Mesendoderm (in vitro differentiated cells): ENCODE results near the gene RCAN3.
A peak's percentile ranks its signal among the peaks of the same experiment; 100 is the strongest.

Experiments
- DNase-seq: peaks from one replicate; pipeline ENCODE4 v3.0.0; 2013
- H2AK5ac ChIP-seq: 2 replicates; pipeline ENCODE4 v1.6.1; 2013; ENCODE audit warnings: low read length, inconsistent platforms
- H2BK120ac ChIP-seq: 2 replicates; pipeline ENCODE4 v1.6.1; 2013; ENCODE audit warnings: low read depth, mild to moderate bottlenecking, low read length, moderate library complexity, mixed read lengths
- H2BK15ac ChIP-seq: replicated peaks from 2 replicates; pipeline ENCODE4 v1.6.1; 2013; ENCODE audit warnings: low read depth, mild to moderate bottlenecking, moderate library complexity
- H2BK5ac ChIP-seq: 2 replicates; pipeline ENCODE4 v1.6.1; 2013; ENCODE audit warnings: low read length, inconsistent platforms
- H3K18ac ChIP-seq: 2 replicates; pipeline ENCODE4 v1.6.1; 2013; ENCODE audit warnings: mild to moderate bottlenecking, low read length, mixed read lengths
- H3K23ac ChIP-seq: one replicate; pipeline ENCODE4 v1.6.1; 2013; ENCODE audit warnings: low read length
- H3K27ac ChIP-seq: 2 replicates; pipeline ENCODE4 v1.5.1; 2013; ENCODE audit warnings: low read depth, mild to moderate bottlenecking, inconsistent platforms, low read length, moderate library complexity
- H3K27me3 ChIP-seq: 2 replicates; pipeline ENCODE4 v1.6.1; 2013; ENCODE audit warnings: low read length, control low read depth, mild to moderate bottlenecking, inconsistent platforms; ENCODE audit not compliant: insufficient read depth, poor library complexity
- H3K36me3 ChIP-seq: 2 replicates; pipeline ENCODE4 v1.6.1; 2013; ENCODE audit warnings: low read length, inconsistent platforms; ENCODE audit not compliant: control insufficient read depth, insufficient read depth
- H3K4ac ChIP-seq: one replicate; pipeline ENCODE4 v1.6.1; 2013; ENCODE audit warnings: low read depth, mild to moderate bottlenecking, low read length, moderate library complexity
- H3K4me1 ChIP-seq: 2 replicates; pipeline ENCODE4 v1.6.1; 2013; ENCODE audit warnings: low read depth, low read length, inconsistent platforms; ENCODE audit not compliant: control insufficient read depth
- H3K4me2 ChIP-seq: 2 replicates; pipeline ENCODE4 v1.6.1; 2013; ENCODE audit warnings: low read length
- H3K4me3 ChIP-seq: 2 replicates; pipeline ENCODE4 v1.5.1; 2013; ENCODE audit warnings: mild to moderate bottlenecking, low read length
- H3K56ac ChIP-seq: one replicate; pipeline ENCODE4 v1.6.1; 2013; ENCODE audit warnings: low read length
- H3K79me1 ChIP-seq: 2 replicates; pipeline ENCODE4 v1.6.1; 2013; ENCODE audit warnings: low read length, inconsistent platforms
- H3K79me2 ChIP-seq: 2 replicates; pipeline ENCODE4 v1.6.1; 2013; ENCODE audit warnings: mild to moderate bottlenecking, low read length; ENCODE audit not compliant: control insufficient read depth, insufficient read depth
- H3K9ac ChIP-seq: 2 replicates; pipeline ENCODE4 v1.6.1; 2013; ENCODE audit warnings: low read length, inconsistent platforms
- H4K5ac ChIP-seq: one replicate; pipeline ENCODE4 v1.6.1; 2013; ENCODE audit warnings: low read length
- H4K8ac ChIP-seq: one replicate; pipeline ENCODE4 v1.6.1; 2013; ENCODE audit warnings: low read depth, mild to moderate bottlenecking, control low read depth, low read length, moderate library complexity
- WGBS: extraction: QIAGEN DNeasy Blood & Tissue Kit; methylation state at CpG from one replicate; pipeline ENCODE4 v1.1.7; 2013; ENCODE audit warnings: low lambda C conversion rate, missing lambda C conversion rate; ENCODE audit not compliant: insufficient coverage; ENCODE audit errors: extremely low coverage; 5-methylcytosine and 5-hydroxymethylcytosine counted together

The RCAN3 gene

DNA sequence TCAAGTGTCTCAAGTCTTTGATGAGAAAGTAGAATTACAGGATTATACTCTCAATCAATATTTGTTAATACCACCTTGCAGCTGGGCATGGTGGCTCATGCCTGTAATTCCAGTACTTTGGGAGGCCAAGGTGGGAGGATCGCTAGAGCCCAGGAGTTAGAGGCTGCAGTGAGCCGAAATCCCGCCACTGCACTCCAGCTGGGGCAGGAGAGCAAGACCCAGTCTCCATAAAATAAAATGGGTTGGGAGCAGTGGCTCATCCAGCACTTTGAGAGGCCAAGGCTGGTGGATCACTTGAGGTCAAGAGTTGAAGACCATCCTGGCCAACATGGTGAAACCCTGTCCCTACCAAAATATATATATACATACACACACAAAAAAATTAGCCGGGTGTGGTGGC, 52.1 kb downstream of the RCAN3 start:
- Histone ChIP-seq H2BK120ac (no peak overlapping the region), H3K56ac (no peak overlapping the region), H4K8ac (no peak overlapping the region), H2BK15ac (no peak overlapping the region), H3K36me3 (no peaks in the 10 kb centered on the region), H3K4me1 (no peaks in the 10 kb centered on the region), H3K79me1 (no peaks in the 10 kb centered on the region), H3K18ac (no peak overlapping the region), H2AK5ac (no peak overlapping the region), H3K79me2 (no peaks in the 10 kb centered on the region), H3K4me2 (no peak overlapping the region), H3K27ac (no peak overlapping the region), H4K5ac (no peak overlapping the region), H3K4me3 (no peak overlapping the region), H3K23ac (no peak overlapping the region), H3K4ac (no peak overlapping the region), H2BK5ac (no peak overlapping the region), H3K27me3 (peaks cover 2% of the 10 kb centered on the region), H3K9ac (no peak overlapping the region)
- no CpG with 5 or more reads among the region's 4 CpGs for WGBS
- no peak for DNase-seq

DNA sequence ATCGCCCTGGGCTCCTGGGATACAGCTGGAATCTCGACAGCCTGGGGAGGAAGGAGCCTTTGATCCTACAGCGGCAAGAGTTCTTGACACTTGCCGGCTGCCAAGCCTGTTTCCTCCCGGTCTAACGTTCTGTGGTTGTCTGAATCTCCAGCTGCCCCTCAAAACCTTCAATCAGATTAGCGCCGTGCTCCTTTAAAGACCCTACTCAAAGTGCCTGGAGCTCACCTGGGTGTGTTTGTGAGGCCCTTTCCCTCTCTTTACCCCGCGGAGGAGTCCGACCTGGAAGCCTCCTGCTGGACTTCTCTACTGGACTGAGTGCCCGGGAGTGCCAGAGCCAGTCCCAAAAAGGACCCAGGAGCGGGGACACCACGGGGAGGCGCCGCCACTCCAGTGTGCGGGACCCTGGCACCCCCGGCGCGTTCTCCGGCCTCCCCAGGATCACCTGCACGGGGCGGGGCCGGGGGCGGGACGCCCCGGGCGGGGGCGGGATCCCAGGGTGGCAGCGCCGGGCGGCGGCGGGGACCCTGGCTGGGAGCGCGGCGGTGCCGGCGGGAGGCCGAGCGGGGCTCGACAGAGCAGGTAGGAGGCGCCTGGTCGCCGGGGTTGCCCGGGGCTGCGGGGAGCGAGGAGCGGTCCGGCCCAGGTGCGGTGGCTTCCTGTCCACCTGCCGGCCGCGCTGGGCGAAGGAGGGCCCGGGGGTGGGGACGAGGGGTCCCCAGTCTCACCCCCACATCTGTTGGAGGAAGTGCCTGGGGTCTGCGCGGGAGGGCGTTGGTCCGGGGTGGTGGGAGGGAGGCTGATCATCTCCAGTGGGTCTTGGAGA, 53.2 kb downstream of the RCAN3 start, which contains the start of gene NCMAP:
NCMAP (plus strand) TSS at position 497 of the 823 bp plus-strand sequence. CDS start 39,344 bp downstream, outside the sequence.
- no CpG with 5 or more reads among the region's 61 CpGs for WGBS
- no peak within 1 kb of the TSS for H4K5ac ChIP-seq

DNA sequence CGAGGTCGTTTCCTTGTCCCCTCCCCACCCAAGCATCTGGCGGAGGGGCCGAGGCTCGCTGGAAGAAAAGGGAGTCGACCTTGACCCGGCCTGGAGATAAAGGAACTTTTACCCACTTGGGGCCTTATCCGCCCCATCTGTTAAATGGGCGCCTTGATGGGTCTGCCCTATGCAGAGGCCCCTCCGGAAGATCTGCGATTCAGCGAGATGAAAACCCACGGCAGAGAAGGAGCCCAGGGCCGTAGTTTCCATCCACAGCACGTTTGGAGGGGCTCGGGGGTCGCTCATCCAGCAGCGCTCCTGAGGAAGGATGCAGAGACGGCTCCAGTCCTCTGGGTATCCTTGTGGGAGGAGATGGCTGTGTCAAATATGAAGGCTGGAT, 53.8 kb downstream of the RCAN3 start:
- H3K9ac ChIP-seq: no peak overlapping the region
- DNase-seq: no peak
- H4K8ac ChIP-seq: no peak overlapping the region
- H3K4ac ChIP-seq: no peak overlapping the region
- H2BK5ac ChIP-seq: no peak overlapping the region
- no peaks in the 10 kb centered on the region for H3K79me1 ChIP-seq
- H3K23ac ChIP-seq: no peak overlapping the region
- H3K56ac ChIP-seq: peak overlapping the region; percentile 31
- H3K4me2 ChIP-seq: peak overlapping the region; percentile 34
- H2AK5ac ChIP-seq: no peak overlapping the region
- no CpG with 5 or more reads among the region's 19 CpGs for WGBS
- H3K27ac ChIP-seq: no peak overlapping the region
- H3K27me3 ChIP-seq: peaks cover 2% of the 10 kb centered on the region
- no peaks in the 10 kb centered on the region for H3K4me1 ChIP-seq
- no peak overlapping the region for H3K4me3 ChIP-seq
- no peaks in the 10 kb centered on the region for H3K36me3 ChIP-seq
- H2BK120ac ChIP-seq: no peak overlapping the region
- no peak overlapping the region for H4K5ac ChIP-seq
- H3K18ac ChIP-seq: no peak overlapping the region
- no peak overlapping the region for H2BK15ac ChIP-seq
- H3K79me2 ChIP-seq: no peaks in the 10 kb centered on the region

More for the DNA sequence above, 53.2 kb downstream of the RCAN3 start, which contains the start of gene NCMAP:
- Histone ChIP-seq H3K27me3 (peaks cover 2% of the 10 kb centered on the region), H2BK120ac (no peak within 1 kb of the TSS), H4K8ac (no peak within 1 kb of the TSS), H2AK5ac (no peak within 1 kb of the TSS), H3K56ac (peak within 1 kb of the TSS; percentile 31), H3K4me1 (no peaks in the 10 kb centered on the region), H3K23ac (no peak within 1 kb of the TSS), H3K36me3 (no peaks in the 10 kb centered on the region), H3K9ac (no peak within 1 kb of the TSS), H3K27ac (no peak within 1 kb of the TSS), H3K4me2 (peak within 1 kb of the TSS; percentile 34), H3K79me2 (no peaks in the 10 kb centered on the region), H3K4ac (no peak within 1 kb of the TSS), H2BK5ac (no peak within 1 kb of the TSS), H2BK15ac (no peak within 1 kb of the TSS), H3K79me1 (no peaks in the 10 kb centered on the region), H3K18ac (no peak within 1 kb of the TSS), H3K4me3 (no peak within 1 kb of the TSS)
- peak; percentile 47 for DNase-seq

DNA sequence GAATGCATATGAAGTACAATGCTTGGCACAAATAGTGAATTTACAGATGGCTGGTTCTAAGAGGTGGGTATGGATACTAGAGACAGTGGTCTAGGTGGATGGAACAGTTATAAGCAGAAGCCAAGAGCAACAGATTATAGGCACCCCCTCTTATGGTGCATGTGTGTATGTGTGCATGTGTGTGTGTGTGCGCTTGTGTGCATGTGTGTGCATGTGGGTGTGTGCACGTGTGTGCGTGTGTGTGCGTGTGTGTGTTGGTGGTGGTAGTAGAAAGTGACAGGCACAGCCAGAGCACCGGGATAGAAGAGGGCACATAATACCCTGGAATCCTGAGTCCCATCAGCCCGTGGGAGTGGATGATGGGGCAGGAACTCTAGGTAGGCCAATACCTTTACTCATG, 54.6 kb downstream of the RCAN3 start:
- H3K79me1 ChIP-seq: no peaks in the 10 kb centered on the region

DNA sequence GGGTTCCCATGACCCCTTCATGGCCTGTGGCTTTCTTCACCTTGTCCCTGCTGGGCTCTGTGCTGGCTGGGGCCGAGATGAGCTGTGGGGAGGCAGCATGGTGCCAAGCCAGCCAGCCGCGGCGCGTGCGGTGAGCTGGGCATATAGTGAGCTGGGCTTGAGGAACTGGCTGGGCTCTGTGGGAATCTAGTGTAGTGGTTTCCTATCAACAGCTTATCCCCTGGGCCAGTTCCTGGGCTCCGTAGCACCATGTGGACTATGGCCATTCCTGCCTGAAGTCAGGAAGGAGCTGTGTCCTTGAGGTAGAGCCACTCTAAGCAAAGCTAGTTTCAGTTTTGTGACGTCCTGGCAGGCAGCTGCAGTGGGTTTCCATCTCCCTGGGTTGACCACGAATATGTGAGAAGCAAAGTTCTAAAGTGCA, 55.1 kb downstream of the RCAN3 start:
- H3K79me2 ChIP-seq: no peaks in the 10 kb centered on the region
- H3K4me1 ChIP-seq: no peaks in the 10 kb centered on the region
- no peak overlapping the region for H2AK5ac ChIP-seq
- no peak overlapping the region for H3K18ac ChIP-seq
- DNase-seq: no peak
- no peak overlapping the region for H3K4me3 ChIP-seq
- H2BK120ac ChIP-seq: no peak overlapping the region
- no peak overlapping the region for H4K5ac ChIP-seq
- H3K56ac ChIP-seq: no peak overlapping the region
- H2BK15ac ChIP-seq: no peak overlapping the region
- H3K4me2 ChIP-seq: no peak overlapping the region
- H2BK5ac ChIP-seq: no peak overlapping the region
- H3K27ac ChIP-seq: no peak overlapping the region
- no peak overlapping the region for H3K23ac ChIP-seq
- no peak overlapping the region for H4K8ac ChIP-seq
- H3K4ac ChIP-seq: no peak overlapping the region
- no peaks in the 10 kb centered on the region for H3K36me3 ChIP-seq
- H3K79me1 ChIP-seq: no peaks in the 10 kb centered on the region
- no peak overlapping the region for H3K9ac ChIP-seq
- no CpG with 5 or more reads among the region's 9 CpGs for WGBS
- H3K27me3 ChIP-seq: peaks cover 2% of the 10 kb centered on the region

More for the DNA sequence above, 54.6 kb downstream of the RCAN3 start:
- Histone ChIP-seq H3K4me2 (no peak overlapping the region), H3K56ac (no peak overlapping the region), H3K4me3 (no peak overlapping the region), H3K36me3 (no peaks in the 10 kb centered on the region), H4K8ac (no peak overlapping the region), H3K4me1 (no peaks in the 10 kb centered on the region), H2AK5ac (no peak overlapping the region), H3K4ac (no peak overlapping the region), H3K79me2 (no peaks in the 10 kb centered on the region), H3K18ac (no peak overlapping the region), H3K27me3 (peaks cover 2% of the 10 kb centered on the region), H3K23ac (no peak overlapping the region), H3K27ac (no peak overlapping the region), H4K5ac (no peak overlapping the region), H2BK5ac (no peak overlapping the region), H2BK120ac (no peak overlapping the region), H3K9ac (no peak overlapping the region), H2BK15ac (no peak overlapping the region)
- WGBS: no CpG with 5 or more reads among the region's 6 CpGs
- no peak for DNase-seq
